Hematopoietic multipotent progenitor cell treated with erythropoietin and hydrocortisone succinate and interleukin-3 and kit ligand, for 17 days (in vitro differentiated cells): ENCODE measurements around the gene SLC4A2.

Experiments
- DNase-seq: peaks from one replicate; pipeline ENCODE4 v3.0.0-alpha.2; 2015; ENCODE audit warnings: low spot score

Gene SLC4A2

GRCh38 chr7:151093748-151094147 is 34.4 kb downstream of the SLC4A2 start:
- DNase-seq = no peak

- no peak for DNase-seq
Measured at GRCh38 chr7:151094675-151095074, 35.3 kb downstream of the SLC4A2 start.

GRCh38 chr7:151095123-151095797 is 35.9 kb downstream of the SLC4A2 start:
- no peak for DNase-seq

- DNase-seq = no peak
Measured at GRCh38 chr7:151095828-151096475, 36.6 kb downstream of the SLC4A2 start.

- DNase-seq = no peak
Measured at GRCh38 chr7:151099486-151100211, 40.3 kb downstream of the SLC4A2 start.

GRCh38 chr7:151100921-151101320 is 41.5 kb downstream of the SLC4A2 start:
- no peak for DNase-seq

GRCh38 chr7:151101621-151102396 is 42.4 kb downstream of the SLC4A2 start:
- DNase-seq = no peak

- no peak for DNase-seq
Measured at GRCh38 chr7:151102991-151103390, 43.6 kb downstream of the SLC4A2 start.

- DNase-seq = no peak
Measured at GRCh38 chr7:151103973-151104372, 44.6 kb downstream of the SLC4A2 start.

GRCh38 chr7:151104411-151105235 is 45.2 kb downstream of the SLC4A2 start:
- DNase-seq = no peak

GRCh38 chr7:151107882-151108281 is 48.5 kb downstream of the SLC4A2 start:
- DNase-seq = no peak

GRCh38 chr7:151109094-151110048 is 50.0 kb downstream of the SLC4A2 start:
- no peak for DNase-seq

GRCh38 chr7:151110236-151110940 is 51.0 kb downstream of the SLC4A2 start:
- no peak for DNase-seq

- peak; percentile 81 for DNase-seq
Measured at GRCh38 chr7:151110941-151111645, 51.7 kb downstream of the SLC4A2 start.

GRCh38 chr7:151113344-151114150 is 54.2 kb downstream of the SLC4A2 start:
- no peak for DNase-seq

GRCh38 chr7:151114151-151115090 is 55.0 kb downstream of the SLC4A2 start:
- no peak for DNase-seq
